Measurements from ENCODE around the gene LHX6.

Gene LHX6

GRCh38 chr9:122256206-122256605 is 27.4 kb upstream of the LHX6 start:
- Histone ChIP-seq H3K9ac (ENCODE audit: low read length) (no peak overlapping the region), H4K20me1 (ENCODE audit: insufficient read depth, low read length) (no peaks in the 10 kb centered on the region), H3K4me1 (ENCODE audit: low read length) (no peaks in the 10 kb centered on the region), H3K79me2 (ENCODE audit: low read length) (no peaks in the 10 kb centered on the region; the same call in 1 of the 2 replicates), H3K36me3 (replicated peaks; ENCODE audit: low read depth, low read length) (peaks cover 19% of the 10 kb centered on the region), H3K27ac (ENCODE audit: low read length) (no peak overlapping the region), H3K27me3 (ENCODE audit: low read depth, low read length) (no peaks in the 10 kb centered on the region), H3K4me2 (ENCODE audit: low read length) (no peak overlapping the region), H2AFZ (ENCODE audit: low read depth, low read length) (no peak overlapping the region), H3K4me3 (ENCODE audit: low read length) (no peak overlapping the region), H3K9me3 (ENCODE audit: insufficient read depth, low read length) (no peaks in the 10 kb centered on the region)
- TF ChIP-seq CTCF (IDR thresholded peaks at IDR 0.05; ENCODE audit: low read depth, low read length) (no peak), EZH2phosphoT487 (IDR thresholded peaks at IDR 0.05; ENCODE audit: low read depth) (no peak)

GRCh38 chr9:122254761-122255160 is 26.0 kb upstream of the LHX6 start:
- H3K4me3 ChIP-seq (ENCODE audit: low read length), result no peak overlapping the region
- no peaks in the 10 kb centered on the region for H3K27me3 ChIP-seq (ENCODE audit: low read depth, low read length)
- TF ChIP-seq EZH2phosphoT487 (IDR thresholded peaks at IDR 0.05; ENCODE audit: low read depth) (no peak), CTCF (IDR thresholded peaks at IDR 0.05; ENCODE audit: low read depth, low read length) (no peak)
- no peaks in the 10 kb centered on the region for H3K4me1 ChIP-seq (ENCODE audit: low read length)
- no peak overlapping the region for H3K4me2 ChIP-seq (ENCODE audit: low read length)
- H3K36me3 ChIP-seq (replicated peaks; ENCODE audit: low read depth, low read length), result peaks cover 22% of the 10 kb centered on the region
- H4K20me1 ChIP-seq (ENCODE audit: insufficient read depth, low read length), result no peaks in the 10 kb centered on the region
- H3K79me2 ChIP-seq (ENCODE audit: low read length), result no peaks in the 10 kb centered on the region; the same call in 1 of the 2 replicates
- H2AFZ ChIP-seq (ENCODE audit: low read depth, low read length), result no peak overlapping the region
- H3K27ac ChIP-seq (ENCODE audit: low read length), result no peak overlapping the region
- H3K9ac ChIP-seq (ENCODE audit: low read length), result no peak overlapping the region
- no peaks in the 10 kb centered on the region for H3K9me3 ChIP-seq (ENCODE audit: insufficient read depth, low read length)

GRCh38 chr9:122252796-122253195 is 24.0 kb upstream of the LHX6 start:
- H4K20me1 ChIP-seq (ENCODE audit: insufficient read depth, low read length), result no peaks in the 10 kb centered on the region
- H3K4me1 ChIP-seq (ENCODE audit: low read length), result no peaks in the 10 kb centered on the region
- H3K4me2 ChIP-seq (ENCODE audit: low read length), result no peak overlapping the region
- no peaks in the 10 kb centered on the region for H3K27me3 ChIP-seq (ENCODE audit: low read depth, low read length)
- no peaks in the 10 kb centered on the region; the same call in 1 of the 2 replicates for H3K79me2 ChIP-seq (ENCODE audit: low read length)
- H3K9ac ChIP-seq (ENCODE audit: low read length), result no peak overlapping the region
- H3K27ac ChIP-seq (ENCODE audit: low read length), result no peak overlapping the region
- peaks cover 22% of the 10 kb centered on the region for H3K36me3 ChIP-seq (replicated peaks; ENCODE audit: low read depth, low read length)
- TF ChIP-seq CTCF (IDR thresholded peaks at IDR 0.05; ENCODE audit: low read depth, low read length) (no peak), EZH2phosphoT487 (IDR thresholded peaks at IDR 0.05; ENCODE audit: low read depth) (no peak)
- H3K4me3 ChIP-seq (ENCODE audit: low read length), result no peak overlapping the region
- no peak overlapping the region for H2AFZ ChIP-seq (ENCODE audit: low read depth, low read length)
- no peaks in the 10 kb centered on the region for H3K9me3 ChIP-seq (ENCODE audit: insufficient read depth, low read length)

GRCh38 chr9:122251351-122251750 is 22.6 kb upstream of the LHX6 start:
- Histone ChIP-seq H3K9me3 (ENCODE audit: insufficient read depth, low read length) (no peaks in the 10 kb centered on the region), H3K4me3 (ENCODE audit: low read length) (no peak overlapping the region), H3K27ac (ENCODE audit: low read length) (no peak overlapping the region), H3K4me1 (ENCODE audit: low read length) (no peaks in the 10 kb centered on the region), H2AFZ (ENCODE audit: low read depth, low read length) (no peak overlapping the region), H4K20me1 (ENCODE audit: insufficient read depth, low read length) (no peaks in the 10 kb centered on the region), H3K4me2 (ENCODE audit: low read length) (no peak overlapping the region), H3K36me3 (replicated peaks; ENCODE audit: low read depth, low read length) (peaks cover 28% of the 10 kb centered on the region), H3K79me2 (ENCODE audit: low read length) (no peaks in the 10 kb centered on the region; the same call in 1 of the 2 replicates), H3K27me3 (ENCODE audit: low read depth, low read length) (no peaks in the 10 kb centered on the region), H3K9ac (ENCODE audit: low read length) (no peak overlapping the region)
- TF ChIP-seq EZH2phosphoT487 (IDR thresholded peaks at IDR 0.05; ENCODE audit: low read depth) (no peak), CTCF (IDR thresholded peaks at IDR 0.05; ENCODE audit: low read depth, low read length) (no peak)

Measured in OCI-LY3 (cell line).